Vagina (tissue), 2 donors: ENCODE data around the gene CYB561.

ENCODE experiments used
- POLR2A ChIP-seq, 2 donors: fragments of 450-650 bp; IDR thresholded peaks; one replicate each; pipeline ENCODE4 v1.6.1; 2017; ENCODE audit warnings: antibody characterized with exemption in 2 of 2, mild to moderate bottlenecking in 2 of 2, moderate library complexity in 2 of 2
- POLR2AphosphoS5 ChIP-seq, 2 donors: sonication (generic); formaldehyde crosslinking; IDR thresholded peaks; one replicate each; pipeline ENCODE4 v1.9.0; 2017; ENCODE audit warnings: antibody characterized with exemption in 2 of 2, mild to moderate bottlenecking in 2 of 2, low read depth in 1 of 2; ENCODE audit not compliant: insufficient read depth in 1 of 2
- TF ChIP-seq, protein P1 (sequence below), 3 experiments: fragments of 450-650 bp in 2 of 3; fragments of 200-600 bp in 1 of 3; sonication (generic) in 1 of 3; IDR thresholded peaks; one replicate each; pipeline ENCODE4 v1.5.1; 2017 to 2019; ENCODE audit warnings: antibody characterized with exemption in 3 of 3, mild to moderate bottlenecking in 2 of 3, moderate library complexity in 2 of 3

DNA sequence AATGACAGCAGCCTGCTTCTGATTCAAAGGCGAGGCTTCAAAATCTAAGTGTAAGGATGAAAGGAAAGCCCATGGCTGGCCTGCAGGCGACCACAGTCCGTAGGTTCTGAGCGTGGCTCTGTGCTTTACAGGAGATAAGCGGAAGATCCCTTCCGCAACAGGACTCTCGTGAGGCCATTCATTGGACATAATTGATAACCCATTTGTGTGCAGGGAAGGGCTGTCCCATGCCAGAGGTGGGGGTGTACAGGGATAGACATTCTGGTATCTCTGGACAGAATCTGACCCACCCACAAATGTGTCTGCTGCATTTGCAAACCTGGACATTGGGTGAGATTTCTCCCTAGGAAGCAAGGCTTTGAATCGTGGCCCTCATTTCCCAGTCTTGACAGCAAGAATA, 4.0 kb downstream of the CYB561 start:
- TF ChIP-seq POLR2A (IDR thresholded peaks at IDR 0.05), result no peak
- TF ChIP-seq, protein P1, sequence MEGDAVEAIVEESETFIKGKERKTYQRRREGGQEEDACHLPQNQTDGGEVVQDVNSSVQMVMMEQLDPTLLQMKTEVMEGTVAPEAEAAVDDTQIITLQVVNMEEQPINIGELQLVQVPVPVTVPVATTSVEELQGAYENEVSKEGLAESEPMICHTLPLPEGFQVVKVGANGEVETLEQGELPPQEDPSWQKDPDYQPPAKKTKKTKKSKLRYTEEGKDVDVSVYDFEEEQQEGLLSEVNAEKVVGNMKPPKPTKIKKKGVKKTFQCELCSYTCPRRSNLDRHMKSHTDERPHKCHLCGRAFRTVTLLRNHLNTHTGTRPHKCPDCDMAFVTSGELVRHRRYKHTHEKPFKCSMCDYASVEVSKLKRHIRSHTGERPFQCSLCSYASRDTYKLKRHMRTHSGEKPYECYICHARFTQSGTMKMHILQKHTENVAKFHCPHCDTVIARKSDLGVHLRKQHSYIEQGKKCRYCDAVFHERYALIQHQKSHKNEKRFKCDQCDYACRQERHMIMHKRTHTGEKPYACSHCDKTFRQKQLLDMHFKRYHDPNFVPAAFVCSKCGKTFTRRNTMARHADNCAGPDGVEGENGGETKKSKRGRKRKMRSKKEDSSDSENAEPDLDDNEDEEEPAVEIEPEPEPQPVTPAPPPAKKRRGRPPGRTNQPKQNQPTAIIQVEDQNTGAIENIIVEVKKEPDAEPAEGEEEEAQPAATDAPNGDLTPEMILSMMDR (IDR thresholded peaks at IDR 0.05), result no peak
- TF ChIP-seq POLR2AphosphoS5 (IDR thresholded peaks at IDR 0.05; ENCODE audit: insufficient read depth in 1 of 2, low read depth in 1 of 2), result no peak
